Mucosa of stomach (tissue), 1 donor: ENCODE results near the gene TRMO.
"Not testable (repeated sequence)": the region's sequence is repeated elsewhere in the genome, so short reads cannot be mapped to it uniquely, and the experiment has no call there.

Experiments
- H3K27me3 ChIP-seq: one replicate; pipeline ENCODE4 v1.7.0; 2013; ENCODE audit warnings: mild to moderate bottlenecking, low read length; ENCODE audit not compliant: control insufficient read depth, insufficient read depth
- H3K36me3 ChIP-seq: one replicate; pipeline ENCODE4 v1.7.0; 2013; ENCODE audit warnings: low read length; ENCODE audit not compliant: control insufficient read depth, insufficient read depth
- H3K4me1 ChIP-seq: one replicate; pipeline ENCODE4 v1.7.0; 2013; ENCODE audit warnings: mild to moderate bottlenecking, low read length; ENCODE audit not compliant: control insufficient read depth, insufficient read depth
- H3K4me3 ChIP-seq: one replicate; pipeline ENCODE4 v1.7.0; 2013; ENCODE audit warnings: low read length
- H3K9ac ChIP-seq: one replicate; pipeline ENCODE4 v1.7.0; 2013; ENCODE audit warnings: mild to moderate bottlenecking, low read length, moderate library complexity
- H3K9me3 ChIP-seq: one replicate; pipeline ENCODE4 v1.7.0; 2013; ENCODE audit warnings: mild to moderate bottlenecking, low read length, moderate library complexity; ENCODE audit not compliant: control insufficient read depth
- donor health status: Pancreatic carcinoma.

TRMO gene

GRCh38 chr9:97956331-97956730 is 34.0 kb upstream of the TRMO start:
- H3K4me1 ChIP-seq: peaks cover 7% of the 10 kb centered on the region
- no peak overlapping the region for H3K9ac ChIP-seq
- no peaks in the 10 kb centered on the region for H3K36me3 ChIP-seq
- H3K27me3 ChIP-seq: no peaks in the 10 kb centered on the region
- no peak overlapping the region for H3K4me3 ChIP-seq
- H3K9me3 ChIP-seq: no peaks in the 10 kb centered on the region

- Histone ChIP-seq H3K27me3 (no peaks in the 10 kb centered on the region), H3K9ac (no peak overlapping the region), H3K4me3 (no peak overlapping the region), H3K9me3 (no peaks in the 10 kb centered on the region), H3K36me3 (no peaks in the 10 kb centered on the region), H3K4me1 (peaks cover 7% of the 10 kb centered on the region)
Measured at GRCh38 chr9:97954550-97954989, 32.3 kb upstream of the TRMO start.

- H3K4me1 ChIP-seq, H3K9me3 ChIP-seq, H3K9ac ChIP-seq, H3K4me3 ChIP-seq, H3K36me3 ChIP-seq, H3K27me3 ChIP-seq: not testable (repeated sequence)
Measured at GRCh38 chr9:97950873-97951272, 28.6 kb upstream of the TRMO start.

- H3K4me1 ChIP-seq, H3K9ac ChIP-seq, H3K9me3 ChIP-seq, H3K36me3 ChIP-seq, H3K27me3 ChIP-seq, H3K4me3 ChIP-seq: not testable (repeated sequence)
Measured at GRCh38 chr9:97947094-97947493, 24.8 kb upstream of the TRMO start.

- H3K27me3 ChIP-seq, H3K4me3 ChIP-seq, H3K9me3 ChIP-seq, H3K4me1 ChIP-seq, H3K36me3 ChIP-seq, H3K9ac ChIP-seq: not testable (repeated sequence)
Measured at GRCh38 chr9:97945470-97945869, 23.2 kb upstream of the TRMO start.

- Histone ChIP-seq H3K4me3 (no peak overlapping the region), H3K4me1 (no peaks in the 10 kb centered on the region), H3K27me3 (no peaks in the 10 kb centered on the region), H3K9me3 (no peaks in the 10 kb centered on the region), H3K36me3 (no peaks in the 10 kb centered on the region), H3K9ac (no peak overlapping the region)
Measured at GRCh38 chr9:97944612-97945011, 22.3 kb upstream of the TRMO start.

- Histone ChIP-seq H3K9me3 (no peaks in the 10 kb centered on the region), H3K4me3 (no peak overlapping the region), H3K36me3 (no peaks in the 10 kb centered on the region)
Measured at GRCh38 chr9:97943308-97943855, 21.1 kb upstream of the TRMO start.

GRCh38 chr9:97941323-97941722 is 19.0 kb upstream of the TRMO start:
- Histone ChIP-seq H3K4me3 (no peak overlapping the region), H3K9ac (no peak overlapping the region), H3K9me3 (no peaks in the 10 kb centered on the region), H3K27me3 (no peaks in the 10 kb centered on the region), H3K4me1 (no peaks in the 10 kb centered on the region), H3K36me3 (no peaks in the 10 kb centered on the region)

More at GRCh38 chr9:97943308-97943855, 21.1 kb upstream of the TRMO start:
- Histone ChIP-seq H3K27me3 (no peaks in the 10 kb centered on the region), H3K4me1 (no peaks in the 10 kb centered on the region), H3K9ac (no peak overlapping the region)

GRCh38 chr9:97940741-97941140 is 18.4 kb upstream of the TRMO start:
- no peaks in the 10 kb centered on the region for H3K27me3 ChIP-seq
- no peaks in the 10 kb centered on the region for H3K36me3 ChIP-seq
- no peak overlapping the region for H3K9ac ChIP-seq
- H3K4me1 ChIP-seq: no peaks in the 10 kb centered on the region
- H3K4me3 ChIP-seq: no peak overlapping the region
- no peaks in the 10 kb centered on the region for H3K9me3 ChIP-seq

GRCh38 chr9:97940233-97940632 is 17.9 kb upstream of the TRMO start:
- Histone ChIP-seq H3K4me1 (no peaks in the 10 kb centered on the region), H3K36me3 (no peaks in the 10 kb centered on the region), H3K27me3 (no peaks in the 10 kb centered on the region)

GRCh38 chr9:97938081-97938644 is 15.9 kb upstream of the TRMO start, which contains the start of gene HEMGN:
Gene HEMGN, minus strand, starts transcription at chr9:97938172. Its CDS starts 36 bp downstream, at chr9:97938136.
- Histone ChIP-seq H3K36me3 (no peaks in the 10 kb centered on the region), H3K9me3 (no peaks in the 10 kb centered on the region), H3K9ac (no peak within 1 kb of the TSS), H3K4me1 (no peaks in the 10 kb centered on the region), H3K27me3 (no peaks in the 10 kb centered on the region), H3K4me3 (no peak within 1 kb of the TSS)

More at GRCh38 chr9:97940233-97940632, 17.9 kb upstream of the TRMO start:
- no peak overlapping the region for H3K4me3 ChIP-seq
- H3K9ac ChIP-seq: no peak overlapping the region
- H3K9me3 ChIP-seq: no peaks in the 10 kb centered on the region

GRCh38 chr9:97936998-97937397 is 14.7 kb upstream of the TRMO start:
- Histone ChIP-seq H3K4me3 (no peak overlapping the region), H3K9ac (no peak overlapping the region), H3K27me3 (no peaks in the 10 kb centered on the region), H3K4me1 (no peaks in the 10 kb centered on the region), H3K9me3 (no peaks in the 10 kb centered on the region), H3K36me3 (no peaks in the 10 kb centered on the region)

GRCh38 chr9:97935276-97935675 is 13.0 kb upstream of the TRMO start:
- Histone ChIP-seq H3K9me3 (no peaks in the 10 kb centered on the region), H3K27me3 (no peaks in the 10 kb centered on the region), H3K36me3 (no peaks in the 10 kb centered on the region), H3K4me1 (no peaks in the 10 kb centered on the region), H3K9ac (no peak overlapping the region), H3K4me3 (no peak overlapping the region)
